Measurements from ENCODE around the gene ACOXL. TPM values are rescaled to one million over a fixed set of nuclear protein-coding genes. Genes with fewer than 3 reads are reported as not detected.

The ACOXL gene
- total and polyA plus RNA-seq, 8 donors = 4.7 to 30.3 (median 8.3) TPM

DNA sequence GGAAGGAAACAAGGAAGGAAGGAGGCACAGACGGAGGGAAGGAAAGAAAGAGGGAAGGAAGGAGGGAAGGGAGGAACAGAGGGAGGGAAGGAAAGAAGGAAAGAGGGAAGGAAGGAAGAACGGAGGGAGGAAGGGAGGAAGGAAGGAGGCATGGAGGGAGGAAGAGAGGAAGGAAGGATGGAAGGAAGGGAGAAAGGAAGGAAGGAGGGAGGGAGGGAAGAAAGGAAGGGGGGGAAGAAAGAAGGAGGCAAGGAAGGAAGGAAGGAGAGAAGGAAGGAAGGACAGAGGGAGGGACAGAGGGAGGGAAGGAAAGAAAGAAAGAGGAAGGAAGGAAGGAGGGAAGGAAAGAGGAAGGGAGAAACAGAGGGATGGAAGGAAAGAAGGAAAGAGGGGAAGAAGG is 7.6 kb upstream of the ACOXL start:
- H3K9me3 ChIP-seq = no peaks in the 10 kb centered on the region
- H3K27ac ChIP-seq = no peak overlapping the region
- TF ChIP-seq CTCF (IDR thresholded peaks at IDR 0.05) = no peak
- intact Hi-C loops (cut with DNase I) = no loop called here
- no peak for ATAC-seq
- H3K4me1 ChIP-seq = no peaks in the 10 kb centered on the region
- DNase-seq = no peak
- H3K36me3 ChIP-seq = no peaks in the 10 kb centered on the region
- no peak overlapping the region for H3K4me3 ChIP-seq
- no peaks in the 10 kb centered on the region for H3K27me3 ChIP-seq

DNA sequence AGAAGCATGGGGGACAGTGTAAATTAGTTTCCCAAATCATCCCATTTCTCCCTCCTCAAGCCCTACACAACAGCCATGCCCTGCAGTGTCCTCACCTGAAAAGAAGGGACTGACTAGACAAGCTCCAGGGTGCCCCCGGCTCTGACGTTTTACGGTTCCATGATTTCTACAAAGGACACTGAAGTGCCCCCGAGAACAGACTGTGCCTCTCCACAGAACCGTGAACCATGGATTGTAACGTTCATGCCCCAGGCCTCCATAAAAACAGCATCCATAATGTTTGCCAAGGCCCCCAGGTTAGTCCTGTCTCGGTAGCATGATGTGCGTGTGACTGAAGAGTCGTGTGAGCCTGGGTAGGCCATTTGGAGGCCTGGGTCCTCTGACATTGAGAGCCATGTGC is 7.0 kb upstream of the ACOXL start:
- H3K27me3 ChIP-seq = peaks cover 0 to 5% of the 10 kb centered on the region in 2 donors
- no peak overlapping the region for H3K27ac ChIP-seq
- TF ChIP-seq CTCF (IDR thresholded peaks at IDR 0.05) = no peak
- intact Hi-C loops (cut with DNase I) = no loop called here
- ATAC-seq = no peak
- H3K36me3 ChIP-seq = no peaks in the 10 kb centered on the region
- no peak for DNase-seq
- no peaks in the 10 kb centered on the region for H3K9me3 ChIP-seq
- H3K4me3 ChIP-seq = no peak overlapping the region
- H3K4me1 ChIP-seq = no peaks in the 10 kb centered on the region

DNA sequence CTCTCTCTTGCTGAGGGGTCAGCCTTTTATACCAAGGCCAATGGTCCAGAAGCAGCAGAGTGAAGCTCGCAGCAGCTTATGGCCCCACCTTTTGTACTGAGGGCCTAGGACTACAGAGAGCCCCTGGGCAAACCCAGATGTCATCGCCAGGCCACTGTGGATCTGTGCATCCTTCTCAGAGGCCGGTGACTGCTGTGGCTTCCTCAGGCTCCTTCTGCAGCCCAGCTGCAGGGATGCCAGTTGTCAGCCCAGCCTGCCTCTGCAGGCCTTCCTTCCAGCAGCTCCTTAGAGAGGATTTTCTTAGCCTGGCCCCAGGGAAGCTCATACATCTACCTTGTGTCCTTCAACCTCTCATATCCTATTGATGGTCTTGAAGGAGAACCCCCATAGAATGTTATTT is 6.5 kb upstream of the ACOXL start:
- Histone ChIP-seq H3K36me3 (no peaks in the 10 kb centered on the region), H3K27me3 (peaks cover 0 to 10% of the 10 kb centered on the region in 2 donors), H3K4me1 (no peaks in the 10 kb centered on the region), H3K27ac (no peak overlapping the region), H3K9me3 (no peaks in the 10 kb centered on the region), H3K4me3 (no peak overlapping the region)
- intact Hi-C loops (cut with DNase I) = no loop called here
- ATAC-seq = no peak
- DNase-seq = no peak
- no peak for TF ChIP-seq CTCF (IDR thresholded peaks at IDR 0.05)

- Histone ChIP-seq H3K27me3 (peaks cover 0 to 14% of the 10 kb centered on the region in 2 donors), H3K27ac (no peak overlapping the region), H3K9me3 (no peaks in the 10 kb centered on the region), H3K4me3 (no peak overlapping the region), H3K36me3 (no peaks in the 10 kb centered on the region), H3K4me1 (no peaks in the 10 kb centered on the region)
- no peak for TF ChIP-seq CTCF (IDR thresholded peaks at IDR 0.05)
- intact Hi-C loops (cut with DNase I) = no loop called here
- DNase-seq = no peak
- ATAC-seq = no peak
These were observed 6.1 kb upstream of the ACOXL start for GRCh38 chr2:110726285-110726684.

GRCh38 chr2:110727923-110728322 is 4.5 kb upstream of the ACOXL start:
- Histone ChIP-seq H3K4me1 (peaks cover 0 to 9% of the 10 kb centered on the region in 2 donors), H3K27ac (no peak overlapping the region), H3K36me3 (no peaks in the 10 kb centered on the region), H3K27me3 (peaks cover 13 to 30% of the 10 kb centered on the region in 2 donors), H3K9me3 (no peaks in the 10 kb centered on the region), H3K4me3 (no peak overlapping the region)
- DNase-seq (no peak), ATAC-seq (no peak)
- TF ChIP-seq CTCF (IDR thresholded peaks at IDR 0.05) = no peak
- intact Hi-C loops (cut with DNase I) = no loop called here

Measured in left lung (tissue), 10 donors.